GM10266 (cell line): ENCODE results near the gene PLXNA3.

Experiments used
- DNase-seq: peaks from one replicate; pipeline ENCODE4 v3.0.0; 2012; ENCODE audit errors: extremely low spot score
- TF ChIP-seq, protein P1 (sequence below): IDR thresholded peaks from 2 replicates; pipeline ENCODE4 v1.5.1; 2012; ENCODE audit warnings: mild to moderate bottlenecking, low read depth; ENCODE audit not compliant: control insufficient read depth, insufficient read depth; ENCODE audit errors: missing control alignments

The PLXNA3 gene

DNA sequence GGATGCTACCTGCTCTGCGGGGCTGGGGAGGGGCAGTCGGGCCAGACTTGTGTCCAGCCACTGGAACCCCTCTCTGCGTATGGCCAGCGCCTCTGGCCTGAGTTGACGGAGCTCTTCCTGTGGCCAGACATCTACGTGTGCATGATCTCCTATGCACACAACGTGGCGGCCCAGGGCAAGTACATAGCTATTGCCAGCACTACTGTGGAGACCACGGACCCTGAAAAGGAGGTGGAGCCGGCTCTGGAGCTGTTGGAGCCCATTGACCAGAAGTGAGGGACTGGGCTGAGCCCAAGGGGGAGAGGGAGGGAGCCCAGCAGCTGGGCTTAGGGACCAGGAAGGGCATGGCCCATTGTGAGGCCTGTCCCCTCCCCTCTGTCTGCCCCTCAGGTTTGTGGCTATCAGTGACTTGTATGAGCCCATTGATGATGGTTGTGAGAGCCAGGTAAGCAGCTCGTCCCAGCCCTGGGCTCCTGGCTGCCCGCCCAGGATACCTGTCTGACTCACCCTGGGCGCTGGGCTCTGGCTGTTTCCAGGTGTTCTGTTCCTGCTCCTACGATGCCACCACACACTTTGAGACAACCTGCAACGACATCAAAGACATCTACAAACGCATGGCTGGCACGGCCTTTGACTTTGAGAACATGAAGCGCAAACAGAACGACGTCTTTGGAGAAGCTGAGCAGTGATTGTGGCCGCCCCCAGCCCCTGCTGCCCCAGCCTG lies 15.9 kb upstream of the PLXNA3 start:
- no peak for DNase-seq
- TF ChIP-seq, protein P1, sequence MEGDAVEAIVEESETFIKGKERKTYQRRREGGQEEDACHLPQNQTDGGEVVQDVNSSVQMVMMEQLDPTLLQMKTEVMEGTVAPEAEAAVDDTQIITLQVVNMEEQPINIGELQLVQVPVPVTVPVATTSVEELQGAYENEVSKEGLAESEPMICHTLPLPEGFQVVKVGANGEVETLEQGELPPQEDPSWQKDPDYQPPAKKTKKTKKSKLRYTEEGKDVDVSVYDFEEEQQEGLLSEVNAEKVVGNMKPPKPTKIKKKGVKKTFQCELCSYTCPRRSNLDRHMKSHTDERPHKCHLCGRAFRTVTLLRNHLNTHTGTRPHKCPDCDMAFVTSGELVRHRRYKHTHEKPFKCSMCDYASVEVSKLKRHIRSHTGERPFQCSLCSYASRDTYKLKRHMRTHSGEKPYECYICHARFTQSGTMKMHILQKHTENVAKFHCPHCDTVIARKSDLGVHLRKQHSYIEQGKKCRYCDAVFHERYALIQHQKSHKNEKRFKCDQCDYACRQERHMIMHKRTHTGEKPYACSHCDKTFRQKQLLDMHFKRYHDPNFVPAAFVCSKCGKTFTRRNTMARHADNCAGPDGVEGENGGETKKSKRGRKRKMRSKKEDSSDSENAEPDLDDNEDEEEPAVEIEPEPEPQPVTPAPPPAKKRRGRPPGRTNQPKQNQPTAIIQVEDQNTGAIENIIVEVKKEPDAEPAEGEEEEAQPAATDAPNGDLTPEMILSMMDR: no peak

DNA sequence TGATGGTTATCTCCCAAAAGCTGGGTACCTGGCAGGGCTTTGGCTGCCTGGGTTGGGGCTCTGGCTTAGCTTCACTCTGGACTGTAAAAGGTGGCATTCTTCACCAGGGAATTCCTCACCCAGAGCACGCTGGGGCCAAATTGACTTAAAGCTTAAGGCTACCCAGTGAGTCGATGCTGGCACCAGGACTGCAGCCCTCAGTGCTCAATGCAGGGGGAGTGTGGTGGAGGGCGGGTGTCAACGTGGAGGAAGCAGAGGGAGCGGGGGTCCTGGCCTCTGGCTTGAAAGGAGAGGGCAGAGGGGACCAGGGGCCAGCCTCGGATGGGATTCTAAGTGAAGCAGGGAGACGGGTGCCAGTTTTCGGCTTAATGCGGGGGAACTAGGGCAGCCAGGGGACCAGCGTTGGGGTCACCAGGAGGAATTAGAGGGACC lies 14.6 kb upstream of the PLXNA3 start:
- TF ChIP-seq, protein P1: no peak
- no peak for DNase-seq

DNA sequence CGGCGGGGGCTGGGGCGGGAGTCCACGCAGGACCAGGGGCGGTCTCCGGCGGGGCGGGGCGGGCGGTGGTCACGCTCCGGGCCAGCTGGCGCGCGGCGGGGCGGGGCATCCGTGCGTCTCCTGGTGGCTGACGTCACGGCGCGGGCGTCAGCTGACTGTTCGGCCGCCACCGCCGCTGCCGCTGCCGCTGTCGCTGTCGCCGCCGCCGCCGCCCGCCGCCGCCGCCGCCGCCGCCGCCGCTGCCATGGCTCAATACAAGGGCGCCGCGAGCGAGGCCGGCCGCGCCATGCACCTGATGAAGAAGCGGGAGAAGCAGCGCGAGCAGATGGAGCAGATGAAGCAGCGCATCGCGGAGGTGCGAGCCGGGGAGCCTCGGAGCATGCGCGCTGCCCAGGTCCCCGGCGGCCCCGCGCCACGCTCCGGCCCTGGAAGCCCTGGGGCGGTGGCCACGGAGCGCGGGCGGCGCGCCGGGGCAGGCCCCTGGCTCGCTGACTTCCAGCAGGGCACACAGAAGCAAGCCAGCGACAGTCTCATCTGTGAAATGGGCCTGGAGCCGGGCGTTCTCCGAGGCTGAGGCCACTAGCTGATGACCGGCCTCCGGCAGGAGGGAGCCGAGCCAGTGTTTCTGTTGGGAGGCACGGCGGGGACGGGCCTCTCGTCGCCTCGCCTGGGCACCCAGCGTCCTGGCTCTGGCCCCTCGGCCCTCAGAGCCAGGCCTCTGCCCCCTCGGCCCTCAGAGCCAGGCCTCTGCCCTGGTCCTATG lies 13.9 kb upstream of the PLXNA3 start, which contains the start of gene FAM50A:
FAM50A (plus strand) TSS at position 150 of the 763 bp plus-strand sequence; CDS start at position 245, 95 bp downstream.
- TF ChIP-seq, protein P1: no peak
- DNase-seq: peak; percentile 92

DNA sequence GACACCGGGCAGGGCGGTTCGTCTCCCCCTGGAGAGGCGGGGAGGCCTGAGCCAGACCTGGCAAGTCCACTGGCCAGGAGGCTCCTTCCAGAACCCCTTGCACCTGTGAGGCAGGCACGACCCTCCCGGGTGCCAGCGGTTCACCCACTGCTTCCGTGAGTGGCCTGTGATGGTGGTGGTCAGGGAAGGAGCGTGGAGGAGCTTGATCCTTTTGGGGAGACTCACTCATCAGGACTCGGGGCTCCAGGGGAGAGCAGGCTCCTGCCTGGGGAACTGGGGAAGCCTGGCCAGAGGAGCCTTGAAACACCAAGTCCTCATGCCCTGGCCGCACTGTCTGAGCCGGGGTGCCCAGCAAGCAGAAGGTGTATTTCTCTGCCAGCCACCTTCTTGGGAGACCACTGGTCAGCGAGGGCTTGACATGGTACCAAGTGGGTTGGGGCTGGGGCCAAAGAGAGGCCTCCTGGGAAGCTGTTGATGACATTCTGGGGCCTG lies 13.3 kb upstream of the PLXNA3 start:
- no peak for DNase-seq
- TF ChIP-seq, protein P1: no peak

DNA sequence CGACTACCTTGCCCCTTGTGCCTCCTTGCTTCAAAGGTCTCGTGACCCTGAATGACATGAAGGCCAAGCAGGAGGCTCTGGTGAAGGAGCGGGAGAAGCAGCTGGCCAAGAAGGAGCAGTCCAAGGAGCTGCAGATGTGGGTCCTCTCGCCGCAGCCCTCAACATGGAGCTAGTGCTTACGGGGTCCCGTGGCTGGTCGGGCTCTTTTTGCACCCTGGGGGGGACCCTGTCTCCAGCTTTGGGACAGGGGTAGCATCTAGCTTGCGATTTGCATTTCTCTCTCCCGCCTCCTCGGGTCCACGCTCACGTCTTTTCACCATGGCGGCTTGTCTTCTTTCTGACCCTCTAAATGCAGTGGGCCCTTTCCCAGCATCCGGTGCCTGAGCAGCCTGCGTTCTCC lies 12.3 kb upstream of the PLXNA3 start:
- no peak for DNase-seq
- TF ChIP-seq, protein P1: no peak

DNA sequence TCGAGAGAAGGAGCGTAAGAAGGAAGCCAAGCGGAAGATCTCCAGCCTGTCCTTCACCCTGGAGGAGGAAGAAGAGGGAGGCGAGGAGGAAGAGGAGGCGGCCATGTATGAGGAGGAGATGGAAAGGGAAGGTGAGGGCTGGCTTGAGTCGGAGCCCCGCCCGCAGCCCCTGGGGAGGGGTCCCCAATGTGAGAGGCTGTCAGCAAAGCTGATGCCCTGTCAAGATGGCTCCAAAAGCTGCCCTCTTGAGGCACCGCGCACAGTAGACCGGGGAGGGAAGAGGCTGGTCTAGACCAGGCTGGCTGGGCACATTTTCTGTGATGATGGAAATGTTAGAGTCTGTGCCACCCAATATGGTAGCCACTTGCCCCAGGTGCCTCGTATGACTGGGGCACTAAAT lies 11.7 kb upstream of the PLXNA3 start:
- TF ChIP-seq, protein P1: no peak
- no peak for DNase-seq
